HG02798 (cell line): ENCODE results near the gene PKD1.

ENCODE experiments used
- ATAC-seq: cut with Tn5 transposase; IDR thresholded peaks from one replicate; pipeline ENCODE4 v1.9.1; 2021; ENCODE audit warnings: mild to moderate bottlenecking; ENCODE audit not compliant: unreplicated experiment, poor library complexity

Gene PKD1

DNA sequence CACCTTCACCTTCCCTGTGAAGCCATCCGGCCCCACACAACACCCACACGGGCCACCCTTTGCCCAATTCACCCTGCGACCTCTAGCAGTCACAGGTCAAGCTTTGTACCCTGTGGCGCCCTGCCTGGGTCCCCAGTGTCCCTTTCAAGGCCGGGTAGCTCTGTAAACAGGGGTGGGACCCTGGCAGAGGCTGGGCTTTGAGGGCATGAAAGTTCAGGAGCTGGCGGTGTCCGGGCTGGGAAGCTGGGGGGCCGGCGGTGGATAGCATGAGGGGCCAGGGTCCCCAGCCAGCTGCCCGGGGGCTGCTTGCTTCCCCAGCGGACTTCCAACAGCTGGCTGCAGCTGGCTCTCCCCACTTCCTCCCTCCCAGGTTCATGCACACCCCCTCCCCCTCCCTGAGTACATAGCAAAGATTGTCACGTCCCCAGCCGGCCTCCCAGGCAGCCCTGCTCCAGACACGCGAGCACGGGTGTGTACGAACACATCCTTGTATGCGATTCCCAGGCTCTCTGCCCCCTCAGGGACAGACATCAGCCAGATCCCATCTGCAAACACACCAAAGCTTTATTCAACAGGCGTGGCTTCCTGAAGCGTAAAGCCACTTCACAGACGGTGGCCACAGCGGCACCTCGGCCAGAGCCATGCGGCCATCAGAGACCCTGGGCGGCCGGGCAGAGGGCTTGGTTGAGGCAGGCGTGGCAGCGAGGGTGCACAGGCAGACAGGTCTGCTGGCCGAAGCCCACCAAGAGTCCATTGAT, 96.2 kb downstream of the PKD1 start:
- ATAC-seq, result no peak
